GM18517 (cell line): ENCODE data around the gene CHAT.

Experiments
- ATAC-seq: cut with Tn5 transposase; IDR thresholded peaks from one replicate; pipeline ENCODE4 v1.9.1; 2021; ENCODE audit warnings: mild to moderate bottlenecking, moderate library complexity; ENCODE audit not compliant: unreplicated experiment

The CHAT gene

GRCh38 chr10:49613882-49614241, at the start of gene CHAT:
TSS of gene CHAT (plus strand) at chr10:49614037. CDS start at chr10:49614190, 153 bp downstream.
- ATAC-seq, result no peak

DNA sequence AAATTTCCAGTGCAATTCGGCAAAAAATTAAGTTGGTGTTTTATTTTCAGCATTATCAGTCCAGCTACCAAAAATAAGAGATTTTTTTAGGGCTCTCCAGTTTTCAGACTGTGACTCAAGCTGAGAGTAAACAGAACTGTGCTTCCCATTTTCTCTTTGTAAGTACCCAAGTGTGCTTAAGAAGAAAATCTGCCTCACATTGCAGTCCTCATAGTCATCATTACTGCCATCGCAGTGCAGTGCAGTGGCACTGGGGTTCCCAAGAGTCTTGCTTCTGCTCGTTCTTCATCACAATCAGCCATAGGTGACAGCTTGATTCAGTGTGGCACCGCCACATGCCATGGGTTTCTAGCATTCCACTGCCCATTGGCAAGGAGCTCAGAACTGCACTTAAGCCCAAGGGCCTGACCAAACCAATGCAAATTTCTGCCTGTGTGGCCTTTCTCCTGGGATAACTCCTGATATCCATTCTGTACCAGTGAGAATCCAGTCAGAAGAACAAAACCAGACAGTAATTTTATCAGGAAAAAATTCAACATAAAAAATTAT, 49.3 kb upstream of the CHAT start:
- no peak for ATAC-seq

- ATAC-seq, result no peak
Observed at GRCh38 chr10:49567810-49568209, 46.0 kb upstream of the CHAT start.

- ATAC-seq, result no peak
Observed at GRCh38 chr10:49568235-49568634, 45.6 kb upstream of the CHAT start.

DNA sequence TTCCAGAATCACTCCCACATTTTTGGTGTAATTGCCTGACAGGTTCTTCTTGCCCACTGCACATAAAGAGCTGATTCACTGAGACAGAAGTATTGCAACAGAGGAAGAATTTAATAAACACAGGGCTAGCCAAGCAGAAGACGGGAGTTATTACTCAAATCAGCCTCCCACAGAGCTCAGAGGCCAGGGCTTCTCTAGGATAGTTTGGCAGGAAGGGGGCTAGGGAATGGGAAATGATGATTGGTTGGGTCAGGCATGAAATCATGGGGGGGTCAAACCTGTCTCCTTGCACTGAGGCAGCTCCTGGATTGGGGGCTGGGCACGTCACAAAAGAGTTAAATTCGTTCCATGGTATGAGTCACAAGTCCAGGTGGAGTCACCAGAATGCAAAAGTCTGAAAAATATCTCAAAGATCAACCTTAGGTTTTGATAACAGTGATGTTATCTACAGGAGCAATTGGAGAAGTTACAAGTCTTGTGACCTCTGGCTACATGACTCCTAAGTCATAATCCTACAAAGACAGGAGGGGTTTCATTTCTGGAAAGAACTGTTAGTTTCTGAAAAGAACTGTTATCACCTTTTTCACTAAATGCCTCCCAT, 44.7 kb upstream of the CHAT start:
- no peak for ATAC-seq

DNA sequence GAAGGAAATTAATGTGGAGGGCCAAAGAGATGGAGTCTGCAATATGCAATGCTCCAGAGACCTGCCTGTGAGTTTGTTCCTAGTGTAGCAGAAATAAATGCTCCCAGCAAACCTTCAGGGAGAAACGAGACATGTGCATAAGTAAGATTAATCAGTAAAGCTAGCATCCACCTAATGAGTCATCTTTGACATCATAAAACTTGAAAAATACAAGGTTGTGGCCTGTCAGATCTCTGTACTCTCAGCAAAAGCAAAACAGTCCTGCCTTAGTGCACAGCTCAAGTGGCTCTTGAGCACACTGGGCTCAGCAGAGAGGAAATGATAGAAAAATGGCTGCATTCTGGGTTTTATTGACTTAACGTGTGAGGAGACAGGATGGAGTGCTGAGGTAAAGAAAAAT, 42.4 kb upstream of the CHAT start:
- ATAC-seq, result no peak

- no peak for ATAC-seq
Observed at GRCh38 chr10:49572594-49573114, 41.2 kb upstream of the CHAT start.

DNA sequence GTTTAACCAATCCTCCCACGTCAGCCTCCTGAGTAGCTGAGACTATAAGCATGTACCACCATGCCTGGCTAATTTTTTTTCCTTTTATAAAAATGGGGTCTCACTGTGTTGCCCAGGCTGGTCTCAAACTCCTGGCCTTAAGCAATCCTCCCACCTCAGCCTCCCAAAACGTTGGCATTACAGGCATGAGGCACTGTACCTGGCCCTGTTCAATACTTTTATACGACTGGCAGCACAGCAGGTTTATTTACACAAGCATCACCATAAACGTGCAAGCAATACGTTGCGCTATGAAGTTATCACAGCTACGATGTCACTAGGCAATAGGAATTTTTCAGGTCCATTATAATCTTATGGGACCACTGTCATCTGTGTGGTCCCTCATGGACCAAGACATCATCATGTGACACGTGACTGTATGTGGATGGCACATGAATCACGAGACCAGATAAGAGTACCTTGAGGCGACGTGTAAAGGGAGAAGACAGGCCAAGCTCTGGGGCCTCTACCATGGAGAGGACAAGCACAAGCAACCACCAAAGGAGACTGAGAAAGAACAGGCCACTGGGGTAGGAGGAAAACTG, 38.3 kb upstream of the CHAT start:
- ATAC-seq, result no peak

GRCh38 chr10:49577182-49577925, 36.5 kb upstream of the CHAT start:
- no peak for ATAC-seq

- ATAC-seq, result no peak
Observed at GRCh38 chr10:49578392-49578791, 35.4 kb upstream of the CHAT start.

GRCh38 chr10:49579621-49580020, 34.2 kb upstream of the CHAT start:
- ATAC-seq, result no peak

- ATAC-seq, result no peak
Observed at GRCh38 chr10:49585387-49585786, 28.4 kb upstream of the CHAT start.

- ATAC-seq, result no peak
Observed at GRCh38 chr10:49587981-49588380, 25.9 kb upstream of the CHAT start.

GRCh38 chr10:49592726-49593563, 20.9 kb upstream of the CHAT start:
- peak; percentile 74 for ATAC-seq

DNA sequence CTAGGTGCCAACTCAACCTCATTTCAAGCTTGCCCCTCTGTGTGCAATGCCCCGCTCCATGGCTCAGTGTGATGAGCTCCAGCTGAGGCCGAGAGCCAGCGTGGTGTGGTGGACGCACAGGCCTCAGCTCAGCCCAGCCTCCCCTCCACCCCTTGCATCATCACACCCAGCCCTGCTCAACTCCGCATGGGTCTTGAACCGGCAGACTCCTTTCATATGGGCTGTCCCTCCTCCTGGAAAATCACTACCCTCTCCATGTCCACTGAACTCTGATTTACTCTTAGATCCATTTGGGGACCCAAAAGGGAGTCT, 20.3 kb upstream of the CHAT start:
- ATAC-seq, result no peak

- no peak for ATAC-seq
Observed at GRCh38 chr10:49593998-49594397, 19.8 kb upstream of the CHAT start.

DNA sequence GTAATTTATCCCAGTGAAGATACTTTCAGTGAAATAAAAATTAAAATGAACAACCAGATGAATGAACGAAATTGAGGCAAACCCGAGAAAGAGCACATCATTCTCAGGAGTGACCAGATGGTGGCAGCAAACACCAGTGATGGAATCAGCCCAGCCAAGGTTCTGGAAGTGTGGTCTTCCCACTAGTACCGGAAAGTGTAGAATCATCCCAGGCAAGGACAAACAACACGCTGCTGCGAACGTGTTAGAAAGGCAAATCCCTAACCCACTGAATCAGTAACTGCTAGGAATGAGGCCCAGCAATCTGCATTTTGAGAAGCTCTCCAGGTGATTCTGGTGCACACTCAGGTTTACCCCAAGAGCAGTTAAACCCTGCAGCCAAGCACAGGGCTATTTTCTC, 19.2 kb upstream of the CHAT start:
- no peak for ATAC-seq

- no peak for ATAC-seq
Observed at GRCh38 chr10:49595003-49595712, 18.7 kb upstream of the CHAT start.

- no peak for ATAC-seq
Observed at GRCh38 chr10:49595713-49596492, 17.9 kb upstream of the CHAT start.

DNA sequence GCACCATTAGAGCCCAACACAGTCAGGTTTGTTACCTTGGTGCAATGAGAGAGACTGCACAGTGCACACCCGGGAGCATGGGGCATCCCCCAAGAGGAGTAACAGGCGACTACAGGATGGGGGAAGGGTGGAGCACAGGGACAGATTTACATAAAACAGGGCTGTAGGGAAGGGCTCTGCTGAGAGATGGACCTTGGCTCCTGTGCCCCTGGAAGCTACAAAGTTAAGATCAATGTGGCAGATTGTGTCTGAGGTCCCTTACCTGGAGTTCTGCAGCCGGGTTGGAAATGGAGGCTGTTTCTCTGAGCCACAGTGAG, 17.4 kb upstream of the CHAT start:
- ATAC-seq, result no peak
